NCI-H146 treated with DMSO at 0.1 percent for 48 hours (cell line): Measurements from ENCODE around the gene COQ2.
"Not testable (repeated sequence)": the region's sequence is repeated elsewhere in the genome, so short reads cannot be mapped to it uniquely, and the experiment has no call there.

Experiments used
- DNase-seq: peaks from one replicate; lab custom pipeline; 2025; ENCODE audit not compliant: unreplicated experiment; lab: John Stamatoyannopoulos, UW

COQ2 gene

DNA sequence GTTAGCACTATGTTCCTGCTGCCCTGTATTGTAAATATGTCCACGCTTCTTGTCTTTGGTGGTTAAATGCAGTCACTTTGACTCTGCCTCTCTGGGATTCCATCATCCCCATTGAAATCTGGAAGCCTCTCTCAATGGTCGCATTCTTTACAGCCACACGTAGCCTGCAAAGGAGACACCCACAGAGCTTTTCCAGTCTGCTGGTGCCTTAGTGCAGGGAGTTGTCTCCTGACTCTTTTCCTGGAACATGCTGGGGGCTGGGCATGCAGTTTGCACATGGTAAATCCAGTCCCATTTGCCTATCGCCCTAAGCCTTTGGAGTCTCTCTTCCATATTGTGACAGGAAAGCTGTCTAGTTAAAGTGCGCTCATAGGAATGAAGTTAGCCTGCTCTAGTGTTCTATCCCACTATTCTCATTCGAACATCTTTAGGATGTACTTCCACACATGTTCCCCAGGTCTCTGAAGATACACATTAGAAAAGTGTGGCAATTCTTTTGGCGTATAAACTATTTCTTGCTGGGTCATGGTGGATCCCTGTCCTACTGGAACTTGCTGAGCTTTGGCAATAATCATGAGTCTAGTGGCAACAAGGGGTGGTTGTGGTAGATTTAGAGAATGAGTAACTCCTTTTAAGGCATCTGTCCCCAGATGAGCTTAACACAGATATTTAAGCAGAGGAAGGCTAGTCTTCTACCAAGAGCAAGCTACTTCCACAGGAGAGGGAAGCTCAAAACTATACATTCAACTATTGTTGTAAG, 33.7 kb downstream of the COQ2 start:
- no peak for DNase-seq

- no peak for DNase-seq
These were observed 36.1 kb downstream of the COQ2 start for GRCh38 chr4:83248486-83248885.

DNA sequence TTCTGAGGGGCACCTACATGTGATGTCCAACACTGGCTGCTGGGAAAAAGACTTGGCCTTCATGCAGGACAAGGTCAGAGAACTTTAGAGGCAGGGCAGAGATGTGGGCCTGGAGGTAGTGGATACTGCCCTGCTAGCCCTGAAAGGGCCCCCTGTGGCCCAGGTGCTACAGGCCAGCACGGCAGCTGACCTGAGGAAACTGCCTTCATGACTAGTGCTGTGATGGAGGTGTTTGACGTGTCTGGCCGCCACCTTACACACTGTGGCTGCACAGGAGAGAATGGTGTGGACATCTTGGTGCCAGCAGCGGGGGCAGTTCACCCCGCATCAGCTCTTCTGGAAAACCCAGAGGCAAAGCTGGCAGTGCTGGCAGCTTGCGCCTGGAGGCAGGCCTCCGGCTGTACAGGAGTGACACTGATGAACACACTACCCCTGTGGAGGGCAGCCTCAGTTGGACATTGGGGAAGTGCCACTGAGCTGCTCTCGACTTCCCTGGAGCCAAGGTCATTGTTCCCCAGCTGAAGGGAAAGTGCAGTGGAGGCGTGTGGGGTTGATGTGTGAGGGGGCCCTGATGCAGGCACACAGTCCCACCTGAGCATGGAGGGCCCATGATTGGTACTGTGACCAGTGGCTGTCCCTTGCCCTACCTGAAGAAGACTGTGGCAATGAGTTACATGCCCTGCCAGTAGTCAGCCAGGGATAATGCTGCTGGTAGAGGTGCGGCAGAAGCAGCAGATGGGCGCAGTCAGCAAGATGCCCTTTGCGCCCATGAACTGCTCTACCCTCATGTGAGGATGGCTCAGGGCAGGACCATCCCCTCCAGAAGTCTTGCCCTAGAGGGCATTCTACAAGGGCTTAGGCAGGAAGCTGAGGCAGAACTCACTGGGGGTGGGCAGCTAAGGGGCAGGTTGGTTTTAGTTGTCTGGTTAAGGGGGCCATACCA, 36.9 kb downstream of the COQ2 start:
- no peak for DNase-seq

GRCh38 chr4:83241132-83241531, 43.5 kb downstream of the COQ2 start:
- no peak for DNase-seq

DNA sequence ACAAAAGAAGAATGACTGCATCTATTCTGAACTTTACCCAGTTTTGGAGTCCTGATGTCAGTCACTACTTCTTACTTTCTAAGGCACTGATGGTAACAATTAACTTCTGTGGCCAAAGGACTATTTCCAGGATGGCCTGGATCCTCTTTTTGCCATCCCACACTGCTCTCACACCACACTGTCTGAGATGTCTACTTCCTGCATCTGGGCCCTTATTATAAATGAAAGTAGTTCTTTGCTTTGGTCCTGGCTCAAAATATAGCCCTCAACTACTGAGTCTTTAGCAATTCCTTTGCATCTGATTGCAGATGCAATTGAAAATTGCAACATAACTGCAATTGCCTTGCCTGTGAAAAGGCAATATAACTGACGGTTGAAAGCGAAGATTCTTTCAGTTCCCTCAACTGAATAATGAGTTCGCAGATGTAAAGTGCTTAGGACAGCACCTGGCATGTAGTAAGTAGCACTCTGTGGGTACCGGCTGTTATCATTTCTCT, 44.2 kb downstream of the COQ2 start:
- no peak for DNase-seq

DNA sequence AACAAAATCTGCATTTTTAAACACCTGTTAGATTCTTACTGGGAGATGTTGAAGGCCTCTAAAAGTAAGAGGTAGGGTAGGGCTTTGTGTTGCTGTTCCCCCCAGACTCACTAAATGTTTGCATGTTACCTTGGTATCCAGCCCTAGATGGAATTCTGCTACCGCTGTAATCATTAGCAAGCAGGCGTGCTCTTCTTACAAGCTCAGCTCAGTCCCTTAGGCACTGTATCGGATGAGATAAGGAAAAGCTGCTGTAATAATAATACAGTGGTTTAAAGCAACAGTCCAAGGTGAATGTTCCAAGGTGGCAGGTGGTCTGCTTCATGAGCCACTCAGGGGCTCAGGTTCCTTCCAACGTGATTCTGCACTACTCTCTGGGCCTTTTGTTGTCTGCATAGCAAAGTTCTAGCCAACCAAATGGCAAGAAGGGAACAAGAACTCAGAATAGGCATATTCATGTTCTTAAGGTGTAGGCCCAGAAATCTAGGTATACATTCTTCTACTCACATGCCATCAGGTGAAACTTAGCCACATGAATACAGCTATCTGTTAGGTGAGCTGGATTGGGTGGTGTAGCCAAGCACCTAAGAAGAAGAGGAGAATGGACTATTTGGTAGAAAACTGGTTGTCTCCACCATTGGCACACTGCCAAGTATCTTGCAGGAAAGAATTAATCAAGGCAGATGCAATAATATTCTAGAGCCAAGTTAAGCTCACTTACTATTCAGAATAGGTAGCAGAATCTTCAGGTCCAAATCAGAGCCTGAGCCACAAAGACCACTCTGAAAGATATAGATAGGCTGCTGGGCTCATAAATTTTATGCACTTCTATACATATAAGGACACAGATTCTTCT, 46.0 kb downstream of the COQ2 start:
- no peak for DNase-seq

GRCh38 chr4:83237591-83237990, 47.0 kb downstream of the COQ2 start:
- DNase-seq, result no peak

DNA sequence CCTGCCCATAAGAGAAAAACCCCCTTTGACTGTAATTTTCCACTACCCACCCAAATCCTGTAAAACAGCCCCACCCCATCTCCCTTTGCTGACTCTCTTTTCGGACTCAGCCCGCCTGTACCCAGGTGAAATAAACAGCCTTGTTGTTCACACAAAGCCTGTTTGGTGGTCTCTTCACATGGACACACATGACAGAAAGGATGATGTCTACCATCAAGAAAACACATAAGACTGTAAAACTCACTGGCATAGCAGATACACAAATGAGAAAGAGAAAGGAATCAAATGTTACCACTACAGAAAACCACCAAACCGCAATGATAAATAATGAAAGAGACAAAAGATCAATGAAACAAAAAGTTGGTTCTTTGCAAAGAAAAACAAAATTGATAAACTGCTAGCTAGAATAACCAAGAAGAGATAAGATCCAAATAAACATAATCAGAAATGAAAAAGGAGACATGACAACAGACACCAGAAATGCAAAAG, 48.9 kb downstream of the COQ2 start:
- DNase-seq, result not testable (repeated sequence)

DNA sequence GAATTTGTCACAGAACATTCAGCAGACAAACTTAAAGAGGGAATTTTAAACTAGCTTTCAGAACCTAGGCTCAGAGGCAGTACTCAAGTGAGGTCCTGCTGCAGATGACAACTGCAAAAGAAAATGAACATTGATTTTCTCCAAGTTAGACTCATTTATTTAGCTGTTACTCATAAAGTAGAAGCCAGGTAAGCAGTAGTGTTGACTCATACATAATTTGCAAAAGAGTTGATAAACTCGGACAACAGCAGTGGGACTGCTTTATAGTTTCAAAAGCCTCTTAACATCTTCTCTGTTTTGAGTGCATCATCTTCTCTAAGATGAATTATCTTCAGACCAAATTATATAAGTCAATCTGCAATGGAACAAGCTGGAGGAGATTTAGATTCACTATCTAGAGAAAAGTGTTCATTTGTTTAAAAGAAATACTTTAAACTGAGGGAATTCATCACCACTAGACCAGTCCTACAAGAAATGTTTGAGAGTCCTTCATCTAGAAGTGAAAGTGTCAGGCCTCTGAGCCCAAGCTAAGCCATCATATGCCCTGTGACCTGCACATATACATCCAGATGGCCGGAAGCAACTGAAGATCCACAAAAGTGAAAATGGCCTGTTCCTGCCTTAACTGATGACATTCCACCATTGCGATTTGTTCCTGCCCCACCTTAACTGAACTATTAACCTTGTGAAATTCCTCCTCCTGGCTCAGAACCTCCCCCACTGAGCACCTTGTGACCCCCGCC, 49.5 kb downstream of the COQ2 start:
- DNase-seq, result no peak

- not testable (repeated sequence) for DNase-seq
These were observed 50.2 kb downstream of the COQ2 start for GRCh38 chr4:83234387-83234786.

DNA sequence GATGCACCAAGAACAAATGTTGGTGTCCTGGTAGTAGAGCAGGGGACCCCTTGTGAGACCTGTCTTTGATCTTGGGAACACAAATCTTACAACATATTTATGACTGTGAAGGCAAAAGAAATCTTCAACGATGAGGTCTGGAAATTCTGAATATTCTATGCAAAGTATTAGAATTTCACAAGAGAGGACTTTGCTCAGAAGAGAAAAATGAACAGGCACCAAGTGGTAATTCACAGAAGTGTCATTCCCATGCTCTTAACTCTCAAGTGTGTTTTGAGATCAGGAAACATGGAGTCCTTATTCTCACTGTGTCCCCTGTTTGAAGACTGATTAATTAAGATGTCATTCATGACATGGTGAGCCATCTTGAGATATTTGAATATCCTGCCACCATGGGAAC, 52.5 kb downstream of the COQ2 start:
- DNase-seq, result no peak

DNA sequence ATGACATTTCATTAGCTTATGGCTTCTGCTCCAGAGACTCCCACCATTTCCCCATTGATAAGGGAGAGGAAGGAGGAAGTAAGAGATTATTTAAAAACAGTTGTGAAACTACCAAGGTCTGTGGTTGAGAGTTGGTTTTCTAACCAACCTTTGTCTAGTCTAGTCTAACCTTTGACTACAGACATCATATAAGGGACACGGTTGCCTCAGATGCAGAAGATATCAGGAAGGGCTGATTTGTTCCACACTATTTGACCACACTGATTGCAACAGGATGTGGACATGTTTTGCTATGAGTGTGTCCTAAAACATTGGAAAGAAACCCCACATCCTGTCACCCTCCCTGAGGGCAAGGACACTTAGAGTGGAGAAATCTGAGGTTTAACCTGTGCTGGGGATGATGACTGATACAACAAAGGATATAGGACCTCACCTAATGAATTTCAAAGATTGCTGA, 53.0 kb downstream of the COQ2 start:
- DNase-seq, result no peak

DNA sequence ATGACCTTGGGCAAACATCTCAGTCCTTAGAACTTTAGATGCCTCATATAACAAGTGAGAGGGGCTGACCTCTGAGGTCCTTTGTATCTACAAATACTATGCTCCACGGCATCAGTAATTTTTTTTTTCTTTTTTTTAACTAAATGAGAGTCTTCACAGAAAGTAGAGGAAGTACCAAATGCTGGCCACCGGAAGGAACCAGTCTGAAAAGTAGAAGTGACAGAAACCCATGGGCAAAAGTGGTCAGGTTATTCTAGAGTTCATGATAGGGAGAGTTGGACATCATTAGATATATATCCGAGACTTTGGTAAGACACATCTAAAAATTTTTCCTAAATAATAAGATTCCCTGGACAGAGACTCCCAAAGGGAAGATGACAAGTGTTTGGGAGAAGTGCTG, 53.7 kb downstream of the COQ2 start:
- no peak for DNase-seq

DNA sequence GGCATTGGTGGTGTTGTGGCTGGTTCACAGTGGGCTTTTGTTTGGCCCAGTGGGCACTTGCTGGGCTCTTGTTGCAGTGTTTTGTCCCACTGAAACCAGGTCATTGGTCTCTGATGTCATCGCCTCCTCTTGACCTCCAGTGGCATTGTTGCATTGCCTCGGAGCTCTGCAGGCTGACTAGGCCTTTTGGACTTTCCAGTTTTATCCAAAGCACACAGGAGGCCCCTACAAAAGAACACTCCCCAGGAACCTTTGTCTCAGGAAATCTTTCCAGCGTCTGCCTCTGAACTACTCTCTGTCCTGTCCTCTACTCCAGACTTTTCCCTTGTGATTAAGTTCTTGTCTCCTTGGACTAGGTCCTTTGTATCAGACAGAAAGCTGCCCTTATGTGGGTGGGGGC, 54.8 kb downstream of the COQ2 start:
- no peak for DNase-seq

- DNase-seq, result no peak
These were observed 56.4 kb downstream of the COQ2 start for GRCh38 chr4:83228231-83228630.

- DNase-seq, result no peak
These were observed 59.9 kb downstream of the COQ2 start for GRCh38 chr4:83224502-83225197.

- no peak for DNase-seq
These were observed 60.8 kb downstream of the COQ2 start for GRCh38 chr4:83223781-83224180.

DNA sequence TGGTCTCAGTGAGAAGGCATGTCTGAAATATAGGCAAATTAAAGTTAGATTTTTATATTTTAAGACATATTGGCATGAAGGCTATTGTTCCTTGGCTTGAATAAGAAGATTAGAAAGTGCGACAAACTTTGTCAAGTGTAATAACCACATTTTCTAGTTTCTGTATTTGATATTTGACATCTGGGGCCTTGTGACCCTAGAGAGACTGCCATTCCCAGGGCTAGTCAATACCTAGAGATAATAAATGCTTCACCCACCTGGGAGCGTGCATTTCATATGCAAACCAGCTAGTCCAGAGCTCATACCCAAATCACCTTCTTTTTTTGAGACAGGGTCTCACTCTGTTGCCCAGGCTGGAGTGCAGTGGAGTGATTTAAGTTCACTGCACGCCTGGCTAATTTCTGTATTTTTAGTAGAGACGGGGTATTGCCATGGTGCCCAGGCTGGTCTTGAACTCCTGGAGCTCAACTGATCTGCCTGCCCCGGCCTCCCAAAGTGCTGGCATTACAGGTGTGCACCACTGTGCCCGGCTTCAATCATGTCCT, 62.6 kb downstream of the COQ2 start:
- no peak for DNase-seq
